WERI-Rb-1 (cell line): Measurements from ENCODE around the gene PLCH2.

Source experiments
- DNase-seq: peaks from one replicate; pipeline ENCODE4 v3.0.0-alpha.2; 2020
- H3K27ac ChIP-seq: fragments of 250-450 bp; sonication (Bioruptor Pico); 2 replicates; pipeline ENCODE4 v1.5.1; 2020; ENCODE audit warnings: mild to moderate bottlenecking, moderate library complexity
- H3K27me3 ChIP-seq: fragments of 250-450 bp; sonication (Bioruptor Pico); 2 replicates; pipeline ENCODE4 v1.5.1; 2021; ENCODE audit warnings: mild to moderate bottlenecking, low read depth, moderate library complexity; ENCODE audit not compliant: insufficient read depth, severe bottlenecking
- H3K36me3 ChIP-seq: fragments of 250-450 bp; sonication (Bioruptor Pico); 2 replicates; pipeline ENCODE4 v1.5.1; 2020; ENCODE audit warnings: mild to moderate bottlenecking, moderate library complexity
- H3K4me3 ChIP-seq: 2 replicates; pipeline ENCODE4 v1.5.1; 2011; ENCODE audit warnings: low read depth, mild to moderate bottlenecking, control low read depth, low read length
- H3K9me3 ChIP-seq: fragments of 250-450 bp; sonication (Bioruptor Pico); 2 replicates; pipeline ENCODE4 v1.5.1; 2021; ENCODE audit warnings: mild to moderate bottlenecking, moderate library complexity; ENCODE audit not compliant: severe bottlenecking
- CTCF ChIP-seq: IDR thresholded peaks from 2 replicates; pipeline ENCODE4 v1.5.1; 2011; ENCODE audit warnings: low read depth, mild to moderate bottlenecking, control low read depth, inconsistent platforms, low read length

PLCH2 gene

GRCh38 chr1:2526824-2527555 lies 50.9 kb downstream of the PLCH2 start:
- H3K27ac ChIP-seq, result no peak overlapping the region
- no peaks in the 10 kb centered on the region for H3K9me3 ChIP-seq
- peaks cover 27% of the 10 kb centered on the region for H3K36me3 ChIP-seq
- TF ChIP-seq CTCF, result no peak
- H3K4me3 ChIP-seq, result peak overlapping the region; percentile 40; the same call in 1 of the 2 replicates
- DNase-seq, result no peak
- H3K27me3 ChIP-seq, result no peaks in the 10 kb centered on the region

GRCh38 chr1:2527556-2527860 lies 51.4 kb downstream of the PLCH2 start:
- H3K4me3 ChIP-seq, result no peak overlapping the region
- no peaks in the 10 kb centered on the region for H3K27me3 ChIP-seq
- TF ChIP-seq CTCF, result no peak
- no peaks in the 10 kb centered on the region for H3K9me3 ChIP-seq
- no peak for DNase-seq
- peaks cover 25% of the 10 kb centered on the region for H3K36me3 ChIP-seq
- no peak overlapping the region for H3K27ac ChIP-seq

- DNase-seq, result no peak
- Histone ChIP-seq H3K27ac (no peak overlapping the region), H3K4me3 (no peak overlapping the region), H3K9me3 (no peaks in the 10 kb centered on the region), H3K27me3 (no peaks in the 10 kb centered on the region), H3K36me3 (peaks cover 25% of the 10 kb centered on the region)
- no peak for TF ChIP-seq CTCF
Observed at GRCh38 chr1:2528016-2528415, 51.9 kb downstream of the PLCH2 start.

GRCh38 chr1:2528611-2528965 lies 52.5 kb downstream of the PLCH2 start:
- Histone ChIP-seq H3K36me3 (peaks cover 22% of the 10 kb centered on the region), H3K27me3 (no peaks in the 10 kb centered on the region), H3K27ac (no peak overlapping the region), H3K4me3 (no peak overlapping the region), H3K9me3 (no peaks in the 10 kb centered on the region)
- TF ChIP-seq CTCF, result no peak
- no peak for DNase-seq

- no peaks in the 10 kb centered on the region for H3K9me3 ChIP-seq
- no peak for TF ChIP-seq CTCF
- H3K4me3 ChIP-seq, result no peak overlapping the region
- peaks cover 16% of the 10 kb centered on the region for H3K36me3 ChIP-seq
- H3K27me3 ChIP-seq, result no peaks in the 10 kb centered on the region
- H3K27ac ChIP-seq, result no peak overlapping the region
- DNase-seq, result no peak
Observed at GRCh38 chr1:2528966-2529783, 53.1 kb downstream of the PLCH2 start.
